ENCODE data around the gene RIPK1. TPM values are rescaled to one million over a fixed set of nuclear protein-coding genes. Genes with fewer than 3 reads are reported as not detected.

RIPK1 gene
- total RNA-seq, 1 experiment from 2014 or later = 19.1 TPM

DNA sequence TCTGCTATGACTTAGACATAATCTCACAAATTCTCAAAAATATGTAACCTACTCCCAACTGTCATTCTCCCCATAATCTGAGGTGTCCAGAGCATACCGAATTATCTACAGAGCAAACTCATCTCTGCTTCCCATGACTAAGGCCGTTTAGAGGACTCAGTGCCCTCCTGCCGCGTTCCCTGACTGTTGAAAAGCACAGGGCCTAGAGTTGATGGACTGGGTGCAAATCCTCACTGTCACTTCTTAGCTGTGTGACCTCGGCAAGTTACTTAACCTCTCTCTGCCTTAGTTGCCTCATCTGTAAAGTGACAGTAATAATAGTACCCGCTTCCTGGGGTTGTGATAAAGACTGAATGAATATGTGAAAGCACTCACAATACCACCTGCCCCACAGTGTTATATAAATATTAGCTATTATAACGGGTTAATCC lies 93.8 kb downstream of the RIPK1 start:
- ATAC-seq = no peak
- peak overlapping the region; percentile 77 for H3K9ac ChIP-seq (ENCODE audit: low read length)

More for the DNA sequence above, 93.8 kb downstream of the RIPK1 start:
- H3K4me1 ChIP-seq (ENCODE audit: control insufficient read depth in 1 of 2, insufficient read depth in 2 of 2, low read length in 2 of 2) = peaks cover 19 to 75% of the 10 kb centered on the region in 2 experiments
- peak overlapping the region; percentile 86; the same call in 1 of the 2 replicates for H3K27ac ChIP-seq (ENCODE audit: low read depth, low read length)
- no peaks in the 10 kb centered on the region for H3K9me2 ChIP-seq (ENCODE audit: insufficient read depth)
- H3K4me2 ChIP-seq (ENCODE audit: low read length) = peak overlapping the region; percentile 95
- POLR2A ChIA-PET = interaction anchor here (0.6 to 1.1 kb wide), 4 partner anchors 9 to 77 kb away, joined by 3 read pairs; no protein-coding TSS in a partner anchor
- no peaks in the 10 kb centered on the region for H3K36me3 ChIP-seq (ENCODE audit: control insufficient read depth in 1 of 2, insufficient read depth in 2 of 2, low read length in 2 of 2)
- CTCF ChIA-PET = interaction anchor here (1.9 kb wide), 1 partner anchor 89 kb away, joined by 7 read pairs; no protein-coding TSS in a partner anchor
- H3K9me3 ChIP-seq (ENCODE audit: control insufficient read depth in 1 of 2, insufficient read depth in 1 of 2, low read depth in 1 of 2, low read length in 2 of 2) = no peaks in the 10 kb centered on the region
- H2AFZ ChIP-seq (ENCODE audit: low read depth, low read length, poor library complexity, severe bottlenecking) = no peak overlapping the region
- H3K79me2 ChIP-seq (ENCODE audit: insufficient read depth, low read length) = peaks cover 2% of the 10 kb centered on the region; the same call in 1 of the 2 replicates
- peak overlapping the region in 1 of 2 experiments; percentile 71; a peak in 3 of 4 replicates for H3K4me3 ChIP-seq (replicated peaks in 1 of 2; ENCODE audit: low read depth in 1 of 2, low read length in 2 of 2)
- H3K27me3 ChIP-seq (ENCODE audit: insufficient read depth, low read length) = no peaks in the 10 kb centered on the region
- TF ChIP-seq ZFX (IDR thresholded peaks at IDR 0.05) (no peak), ELF1 (IDR thresholded peaks at IDR 0.05; ENCODE audit: borderline replicate concordance, low read depth) (no peak), EGR1 (IDR thresholded peaks at IDR 0.05; ENCODE audit: low read depth) (no peak), SIN3A (IDR thresholded peaks at IDR 0.05; ENCODE audit: low read depth) (no peak), REST (IDR thresholded peaks at IDR 0.05; ENCODE audit: low read depth) (no peak)
- RAD21 ChIA-PET (ENCODE audit: low non-redundant PET in 1 of 2, low total read pairs in 2 of 2, uncharacterized antibody in 2 of 2, unreplicated experiment in 2 of 2) = interaction anchor here in 1 of 2 experiments (1.1 kb wide), 1 partner anchor 89 kb away, joined by 3 read pairs; no protein-coding TSS in a partner anchor
- no TSS peak for BruUV-seq (replicated peaks)
- no peaks in the 10 kb centered on the region for H4K20me1 ChIP-seq (ENCODE audit: insufficient read depth)
- DNase-seq (ENCODE audit: low read depth, low spot score) = no peak
- intact Hi-C loops (cut with micrococcal nuclease) = no loop called here

All from HCT116 (cell line).